Tibial nerve (tissue), 4 donors: Measurements from ENCODE around the gene RGS3. TPM values are rescaled to one million over a fixed set of nuclear protein-coding genes. Genes with fewer than 3 reads are reported as not detected.
"Not testable (repeated sequence)": the region's sequence is repeated elsewhere in the genome, so short reads cannot be mapped to it uniquely, and the experiment has no call there.

Experiments
- DNase-seq, 2 donors: peaks; one replicate each; pipeline ENCODE4 v3.0.0-alpha.2; 2019; ENCODE audit warnings: low spot score in 2 of 2
- H3K27ac ChIP-seq, 4 donors: fragments of 200-600 bp; sonication (generic) in 3 of 4; one replicate each; pipeline ENCODE4 v1.5.1; 2017 to 2019; ENCODE audit warnings: mild to moderate bottlenecking in 1 of 4
- H3K27me3 ChIP-seq, 2 donors: fragments of 200-600 bp; sonication (generic) in 1 of 2; one replicate each; pipeline versions ENCODE4 v1.5.1 to v1.6.0; 2017 to 2019
- H3K36me3 ChIP-seq, 3 donors: fragments of 200-600 bp; sonication (generic); one replicate each; pipeline ENCODE4 v1.5.1; 2018 to 2019
- H3K4me1 ChIP-seq, 4 donors: fragments of 200-600 bp; sonication (generic) in 3 of 4; one replicate each; pipeline ENCODE4 v1.5.1; 2017 to 2019
- H3K4me3 ChIP-seq, 4 donors: fragments of 200-600 bp; sonication (generic) in 3 of 4; one replicate each; pipeline ENCODE4 v1.5.1; 2017 to 2019; ENCODE audit warnings: mild to moderate bottlenecking in 1 of 4, moderate library complexity in 1 of 4
- H3K9me3 ChIP-seq, 4 donors: fragments of 200-600 bp; sonication (generic) in 3 of 4; one replicate each; pipeline ENCODE4 v1.5.1; 2017 to 2019
- CTCF ChIP-seq, 5 experiments: fragments of 200-600 bp in 3 of 5; fragments of 450-650 bp in 2 of 5; sonication (generic) in 3 of 5; IDR thresholded peaks; one replicate each; pipeline ENCODE4 v1.5.1; 2016 to 2019; ENCODE audit warnings: antibody characterized with exemption in 5 of 5, mild to moderate bottlenecking in 3 of 5, moderate library complexity in 2 of 5
- EP300 ChIP-seq, 2 donors: sonication (generic); formaldehyde crosslinking; IDR thresholded peaks; one replicate each; pipeline ENCODE4 v1.6.1; 2017; ENCODE audit warnings: antibody characterized with exemption in 2 of 2, mild to moderate bottlenecking in 1 of 2
- POLR2A ChIP-seq, 2 donors: fragments of 450-650 bp; IDR thresholded peaks; one replicate each; pipeline ENCODE4 v1.6.1; 2017; ENCODE audit warnings: antibody characterized with exemption in 2 of 2, mild to moderate bottlenecking in 2 of 2, moderate library complexity in 2 of 2
- WGBS, 2 donors: methylation state at CpG; one replicate each; pipeline ENCODE4 v1.1.5; 2018; 5-methylcytosine and 5-hydroxymethylcytosine counted together
- total RNA-seq, 4 donors: library from RNA; depleted of rRNA; stranded (reverse); fragments of >200 nt; gene quantifications; one replicate each; pipeline ENCODE4 v1.1.0, GENCODE V29; 2016

The RGS3 gene
- total RNA-seq, 4 donors from 2014 or later, result 18.0 to 45.9 (median 35.2) TPM

GRCh38 chr9:113426701-113427100 is 36.8 kb upstream of the RGS3 start:
- no peak for DNase-seq
- H3K4me1 ChIP-seq, result no peaks in the 10 kb centered on the region
- H3K9me3 ChIP-seq, result no peaks in the 10 kb centered on the region
- no peaks in the 10 kb centered on the region for H3K27me3 ChIP-seq
- no peaks in the 10 kb centered on the region for H3K36me3 ChIP-seq
- H3K27ac ChIP-seq, result no peak overlapping the region
- no peak overlapping the region for H3K4me3 ChIP-seq
- no peak for TF ChIP-seq POLR2A (IDR thresholded peaks at IDR 0.05)
- no peak for TF ChIP-seq CTCF (IDR thresholded peaks at IDR 0.05)
- no peak for TF ChIP-seq EP300 (IDR thresholded peaks at IDR 0.05)
- whole genome bisulfite sequencing, 2 donors, result 83 to 85% methylated on average over 1 of the region's 1 CpG

- no peak for DNase-seq
- Histone ChIP-seq H3K4me1 (no peaks in the 10 kb centered on the region), H3K9me3 (no peaks in the 10 kb centered on the region), H3K27ac (no peak overlapping the region), H3K27me3 (no peaks in the 10 kb centered on the region), H3K4me3 (no peak overlapping the region), H3K36me3 (no peaks in the 10 kb centered on the region)
- WGBS, 2 donors, result 91 to 92% methylated on average over 2 of the region's 2 CpGs
- TF ChIP-seq POLR2A (IDR thresholded peaks at IDR 0.05) (no peak), CTCF (IDR thresholded peaks at IDR 0.05) (no peak), EP300 (IDR thresholded peaks at IDR 0.05) (no peak)
Observed at GRCh38 chr9:113427629-113428028, 35.9 kb upstream of the RGS3 start.

GRCh38 chr9:113428062-113428615 is 35.4 kb upstream of the RGS3 start:
- Histone ChIP-seq H3K4me1 (no peaks in the 10 kb centered on the region), H3K36me3 (no peaks in the 10 kb centered on the region), H3K4me3 (no peak overlapping the region), H3K27ac (peak overlapping the region in 1 of 4 donors; percentile 2), H3K9me3 (no peaks in the 10 kb centered on the region), H3K27me3 (no peaks in the 10 kb centered on the region)
- no peak for DNase-seq
- WGBS, 2 donors, result 85 to 92% methylated on average over 1 of the region's 1 CpG
- no peak for TF ChIP-seq CTCF (IDR thresholded peaks at IDR 0.05)
- TF ChIP-seq EP300 (IDR thresholded peaks at IDR 0.05), result no peak
- no peak for TF ChIP-seq POLR2A (IDR thresholded peaks at IDR 0.05)

DNA sequence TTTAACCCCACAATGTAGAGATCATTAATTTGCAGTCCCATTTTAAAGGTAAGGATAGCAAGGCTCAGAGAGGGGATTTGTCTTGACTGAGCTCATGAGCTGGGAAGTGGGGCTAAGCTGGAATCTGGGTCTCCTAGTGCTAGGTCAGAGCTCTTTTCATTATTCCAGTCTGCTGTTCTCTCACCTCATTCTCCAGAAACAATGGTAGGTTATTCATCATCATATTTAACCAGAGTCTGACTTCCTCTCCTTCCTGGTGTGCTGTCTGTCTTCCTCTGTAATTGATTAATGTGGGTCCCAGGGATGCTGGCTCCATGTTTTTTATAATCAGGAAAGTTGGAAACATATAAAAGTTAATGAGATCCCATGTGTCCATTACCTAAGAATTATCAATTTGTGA is 32.3 kb upstream of the RGS3 start:
- no peak for TF ChIP-seq POLR2A (IDR thresholded peaks at IDR 0.05)
- no peak for TF ChIP-seq EP300 (IDR thresholded peaks at IDR 0.05)
- no peak overlapping the region for H3K4me3 ChIP-seq
- no peaks in the 10 kb centered on the region for H3K9me3 ChIP-seq
- H3K4me1 ChIP-seq, result no peaks in the 10 kb centered on the region
- H3K36me3 ChIP-seq, result no peaks in the 10 kb centered on the region
- DNase-seq, result no peak
- no peaks in the 10 kb centered on the region for H3K27me3 ChIP-seq
- H3K27ac ChIP-seq, result no peak overlapping the region

GRCh38 chr9:113436728-113437515 is 26.6 kb upstream of the RGS3 start:
- H3K27me3 ChIP-seq, result no peaks in the 10 kb centered on the region
- H3K4me1 ChIP-seq, result no peaks in the 10 kb centered on the region
- H3K36me3 ChIP-seq, result no peaks in the 10 kb centered on the region
- 58 to 65% methylated on average over 4 of the region's 4 CpGs for WGBS, 2 donors
- H3K4me3 ChIP-seq, result no peak overlapping the region
- TF ChIP-seq EP300 (IDR thresholded peaks at IDR 0.05), result no peak
- TF ChIP-seq CTCF (IDR thresholded peaks at IDR 0.05), result no peak
- no peak for TF ChIP-seq POLR2A (IDR thresholded peaks at IDR 0.05)
- H3K9me3 ChIP-seq, result no peaks in the 10 kb centered on the region
- DNase-seq, result no peak
- no peak overlapping the region for H3K27ac ChIP-seq

- 83 to 95% methylated on average over 1 of the region's 1 CpG for WGBS, 2 donors
- not testable (repeated sequence) for DNase-seq, H3K4me1 ChIP-seq, H3K27ac ChIP-seq, H3K27me3 ChIP-seq, H3K9me3 ChIP-seq, H3K36me3 ChIP-seq, H3K4me3 ChIP-seq
Observed at GRCh38 chr9:113437716-113438115, 25.8 kb upstream of the RGS3 start.
